GM19324 (cell line): Measurements from ENCODE around the gene ZNF169.
"Not testable (repeated sequence)": the region's sequence is repeated elsewhere in the genome, so short reads cannot be mapped to it uniquely, and the experiment has no call there.

Experiments
- ATAC-seq: cut with Tn5 transposase; IDR thresholded peaks from one replicate; pipeline ENCODE4 v1.9.1; 2021; ENCODE audit warnings: mild to moderate bottlenecking, moderate library complexity; ENCODE audit not compliant: unreplicated experiment, low FRiP score

The ZNF169 gene

DNA sequence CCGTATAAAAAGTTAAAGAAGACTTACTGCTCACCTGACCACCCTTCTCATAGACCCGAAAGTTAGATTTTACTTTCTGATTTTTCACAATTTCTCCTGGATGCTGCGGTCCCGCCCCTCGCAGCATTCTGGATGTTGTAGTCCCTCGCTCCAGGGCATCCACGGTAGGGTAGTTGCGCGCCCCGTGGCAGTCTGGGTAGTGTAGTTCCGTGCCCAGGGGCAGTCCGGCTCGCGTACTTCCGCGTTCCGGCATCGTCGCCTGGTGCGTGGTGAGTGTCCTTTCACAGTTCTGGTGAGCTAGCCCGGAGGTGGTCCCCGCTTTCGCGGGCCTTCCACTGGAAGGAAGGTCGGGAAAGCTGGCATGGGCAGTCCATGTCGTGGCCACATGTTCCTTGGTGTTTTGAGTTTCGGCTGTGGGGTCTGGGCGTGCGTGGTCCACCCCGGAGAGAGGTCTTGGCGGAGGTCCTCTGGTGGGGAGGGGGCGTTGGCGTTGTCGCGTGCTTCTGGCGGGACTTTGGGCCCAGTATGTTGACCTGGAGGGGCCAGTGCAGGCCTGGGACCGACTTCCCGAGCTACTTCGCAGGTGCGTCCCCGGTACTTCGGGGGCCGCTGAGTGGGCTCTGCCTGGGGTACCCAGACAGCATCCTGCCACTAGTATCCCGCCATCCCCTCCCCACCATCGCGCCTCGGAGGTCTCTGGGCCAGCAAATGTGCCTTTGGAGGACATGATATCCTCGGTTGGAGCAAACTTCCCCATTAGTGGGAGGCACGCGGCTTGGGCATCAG lies at the start of gene ZNF169:
TSS of gene ZNF169 (plus strand) at position 222 of the 786 bp plus-strand sequence. CDS start 19,515 bp downstream, outside the sequence.
- ATAC-seq = peak; percentile 99

DNA sequence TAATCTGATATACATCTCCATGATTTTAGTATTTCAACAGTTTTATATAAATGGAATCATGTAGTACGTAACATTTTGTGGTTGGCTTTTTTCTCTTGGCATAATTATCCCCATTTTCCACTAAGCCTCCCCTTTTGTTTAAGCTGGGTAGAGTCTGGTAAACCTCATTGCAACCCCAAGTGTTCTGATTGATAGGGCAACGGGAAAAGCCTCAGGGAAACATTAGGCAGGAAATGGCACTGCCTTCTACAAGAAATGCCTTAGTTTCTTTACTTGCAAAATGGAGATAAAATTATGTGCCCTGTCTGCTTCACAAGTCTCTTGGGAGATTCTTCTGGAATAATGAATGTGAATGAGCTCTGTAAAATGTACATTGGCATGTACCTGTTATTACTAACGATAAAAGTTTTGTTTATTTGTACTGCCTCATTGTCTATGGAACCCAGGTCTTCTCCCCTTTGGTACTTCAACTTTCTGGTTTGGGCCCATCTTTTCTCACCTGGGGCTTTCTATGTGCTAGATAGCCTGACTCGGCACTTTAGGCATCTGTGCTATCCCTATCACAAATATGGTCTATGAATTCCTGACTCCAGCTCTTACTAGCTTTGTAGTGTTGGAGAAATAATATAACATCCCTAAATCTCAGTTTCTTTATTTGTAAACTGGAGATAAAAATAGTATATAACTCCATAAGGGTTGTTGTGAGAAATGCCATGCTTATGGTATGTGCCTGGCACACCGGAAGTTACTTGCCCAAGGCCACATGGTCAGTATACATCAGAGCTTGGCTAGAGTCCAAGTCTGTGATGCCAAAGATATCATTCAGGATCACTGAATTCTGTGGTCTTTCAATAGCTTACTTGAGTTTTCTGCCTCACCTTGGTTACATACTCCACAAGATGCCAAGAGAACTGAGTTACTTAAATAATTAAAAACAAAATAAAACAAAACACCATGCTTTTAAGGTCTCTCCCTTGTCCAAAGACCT lies 48.2 kb upstream of the ZNF169 start:
- ATAC-seq = no peak

DNA sequence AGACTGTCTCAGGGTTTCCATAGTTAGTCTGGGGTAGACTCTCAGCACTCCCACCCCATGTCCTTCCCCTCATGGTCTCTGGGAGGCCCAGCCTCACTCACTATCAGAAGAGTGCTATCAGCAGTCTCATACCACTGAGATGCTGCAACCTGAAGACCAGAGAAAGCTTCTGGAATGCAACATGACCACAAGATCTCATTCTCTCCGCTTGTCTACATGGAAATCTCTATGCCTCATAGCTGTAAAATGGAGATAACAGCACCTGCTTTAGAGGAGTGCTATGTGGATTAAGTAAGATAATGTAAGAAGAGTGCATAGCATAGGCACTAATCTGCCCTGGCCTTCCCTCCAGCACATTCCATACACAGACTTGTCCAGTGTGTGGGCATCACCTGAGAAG lies 47.0 kb upstream of the ZNF169 start:
- ATAC-seq = no peak

DNA sequence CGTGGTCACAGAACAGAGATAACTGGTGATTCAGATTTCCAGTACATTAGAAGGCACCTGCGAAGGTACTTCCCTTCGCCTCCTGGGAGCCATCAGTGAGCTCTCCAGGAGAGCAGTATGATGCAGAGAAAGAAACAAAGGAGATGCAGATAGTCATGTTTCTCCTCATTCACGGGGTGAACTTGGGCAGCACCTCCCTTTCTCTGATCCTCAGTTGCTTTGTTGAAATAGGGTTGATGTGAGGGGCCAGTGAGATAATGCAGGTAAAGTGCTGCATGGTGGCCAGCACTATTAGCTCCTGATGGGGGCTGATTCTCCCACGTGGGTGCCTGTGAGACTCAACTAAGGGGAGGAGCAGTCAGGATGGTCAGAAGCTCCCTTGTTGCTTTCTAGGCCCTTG lies 46.6 kb upstream of the ZNF169 start:
- ATAC-seq = no peak

DNA sequence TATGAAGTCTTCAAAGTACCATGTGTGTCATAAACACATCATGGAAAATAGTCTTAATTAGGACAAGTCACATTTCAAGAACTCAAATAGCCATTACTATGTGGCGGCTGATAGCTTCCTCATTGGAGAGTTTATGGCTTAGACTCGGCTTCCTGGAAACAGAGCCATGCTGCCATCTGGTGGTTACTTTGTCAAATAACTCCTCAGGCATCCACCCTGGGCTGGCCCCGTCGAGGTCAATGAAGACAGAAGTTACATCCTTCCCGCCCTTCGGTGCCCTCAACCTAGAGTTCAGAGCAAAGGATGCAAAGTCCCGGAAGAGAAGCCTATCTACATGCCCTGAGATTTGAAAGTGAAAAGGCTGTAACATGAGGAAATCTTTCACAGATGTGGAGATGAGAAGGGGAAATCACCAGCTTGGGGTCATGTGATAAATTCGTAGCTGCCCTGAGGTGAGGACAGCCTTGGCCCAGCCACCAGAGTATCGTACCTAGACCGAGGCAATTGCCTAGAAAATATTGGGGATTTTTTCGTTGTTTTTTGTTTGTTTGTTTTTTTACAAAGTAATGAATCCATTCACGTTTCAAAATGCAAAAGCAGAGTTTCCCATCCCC lies 45.5 kb upstream of the ZNF169 start:
- peak; percentile 56 for ATAC-seq

DNA sequence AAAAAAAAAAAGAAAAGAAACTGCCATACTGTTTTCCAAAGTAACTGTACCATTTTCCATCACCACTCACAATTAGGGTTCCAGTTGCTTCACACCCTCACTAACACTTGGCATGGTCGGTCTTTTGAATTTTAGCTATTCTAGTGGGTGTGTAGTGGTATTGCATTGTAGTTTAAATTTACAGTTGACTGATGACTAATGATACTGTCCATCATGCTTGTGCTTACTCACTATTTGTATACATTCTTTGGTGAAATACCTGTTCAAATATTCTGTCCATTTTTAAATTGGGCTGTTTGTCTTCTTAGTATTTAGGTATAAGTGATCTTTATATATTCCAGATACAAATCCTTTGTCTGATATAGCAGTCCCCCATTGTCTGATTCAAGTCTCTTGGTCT lies 36.2 kb upstream of the ZNF169 start:
- ATAC-seq = no peak

DNA sequence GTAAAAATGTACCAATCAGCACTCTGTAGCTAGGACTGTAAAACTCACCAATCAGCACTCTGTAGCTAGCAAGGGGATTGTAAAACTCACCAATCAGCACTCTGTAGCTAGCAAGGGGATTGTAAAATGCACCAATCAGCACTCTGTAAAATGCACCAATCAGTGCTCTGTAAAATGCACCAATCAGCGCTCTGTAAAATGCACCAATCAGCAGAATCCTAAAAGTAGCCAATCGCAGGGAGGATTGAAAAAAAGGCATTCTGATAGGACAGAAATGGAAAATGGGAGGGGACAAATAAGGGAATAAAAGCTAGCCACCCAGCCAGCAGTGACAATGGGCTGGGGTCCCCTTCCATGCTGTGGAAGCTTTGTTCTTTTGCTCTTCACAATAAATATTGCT lies 33.7 kb upstream of the ZNF169 start:
- not testable (repeated sequence) for ATAC-seq

DNA sequence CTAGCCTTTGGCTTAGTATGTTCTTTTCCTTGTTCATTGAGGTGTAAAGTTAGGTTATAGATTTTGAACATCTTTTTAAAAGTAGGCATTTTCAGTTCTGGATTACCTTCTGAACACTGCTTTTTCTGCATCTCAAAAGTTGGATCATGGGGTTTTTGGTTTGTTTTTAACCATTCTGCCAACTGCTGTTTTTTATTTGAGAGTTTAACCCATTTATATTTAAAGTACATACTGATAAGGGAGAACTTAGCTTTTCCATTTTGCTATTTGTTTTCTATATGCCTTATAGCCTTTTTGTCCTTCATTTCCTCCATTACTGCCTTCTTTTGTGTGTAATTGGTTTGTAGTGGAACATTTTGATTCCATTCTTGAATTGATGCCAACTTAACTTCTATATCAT lies 30.5 kb upstream of the ZNF169 start:
- ATAC-seq = no peak

DNA sequence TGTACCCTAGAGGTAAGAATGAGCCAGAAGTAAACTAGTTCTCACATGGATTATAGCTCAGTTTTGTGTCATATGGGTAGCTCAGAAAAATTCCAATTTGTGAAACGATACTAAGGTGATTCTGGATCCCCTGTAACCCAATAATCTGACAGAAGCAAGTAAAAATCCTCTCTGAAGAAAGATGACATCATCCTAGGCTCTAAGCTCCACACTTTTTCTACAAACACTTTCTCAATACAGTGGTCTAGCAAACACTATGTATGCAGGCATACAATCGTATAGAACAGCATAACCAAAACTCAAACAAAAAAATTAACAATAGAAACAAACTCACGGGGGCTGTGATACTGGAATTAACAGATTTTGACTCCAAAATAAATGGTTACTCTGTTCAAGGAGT lies 26.7 kb upstream of the ZNF169 start:
- ATAC-seq = no peak

DNA sequence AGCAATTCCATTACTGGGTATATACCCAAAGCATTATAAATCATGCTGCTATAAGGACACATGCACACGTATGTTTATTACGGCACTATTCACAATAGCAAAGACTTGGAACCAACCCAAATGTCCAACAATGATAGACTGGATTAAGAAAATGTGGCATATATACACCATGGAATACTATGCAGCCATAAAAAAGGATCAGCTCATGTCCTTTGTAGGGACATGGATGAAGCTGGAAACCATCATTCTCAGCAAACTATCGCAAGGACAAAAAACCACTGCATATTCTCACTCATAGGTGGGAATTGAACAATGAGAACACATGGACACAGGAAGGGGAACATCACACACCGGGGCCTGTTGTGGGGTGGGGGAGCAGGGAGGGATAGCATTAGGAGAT lies 18.0 kb upstream of the ZNF169 start:
- ATAC-seq = not testable (repeated sequence)

DNA sequence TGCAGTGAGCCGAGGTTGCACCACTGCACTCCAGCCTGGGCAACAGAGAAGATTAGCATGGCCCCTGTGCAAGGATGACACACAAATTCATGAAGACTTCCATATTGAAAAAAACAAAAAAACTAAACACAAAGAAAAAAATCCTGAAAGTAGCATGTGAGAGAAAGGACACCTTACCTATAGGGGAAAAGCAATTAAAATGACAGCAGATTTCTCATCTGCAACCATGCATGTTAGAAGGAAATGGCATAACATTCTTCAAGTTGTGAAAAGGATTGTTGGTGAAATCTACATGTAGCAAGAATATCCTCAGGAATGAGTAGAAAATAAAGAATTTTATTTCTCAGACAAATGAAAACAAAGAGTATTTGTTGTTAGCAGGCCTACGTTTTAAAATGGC lies 13.4 kb upstream of the ZNF169 start:
- no peak for ATAC-seq

DNA sequence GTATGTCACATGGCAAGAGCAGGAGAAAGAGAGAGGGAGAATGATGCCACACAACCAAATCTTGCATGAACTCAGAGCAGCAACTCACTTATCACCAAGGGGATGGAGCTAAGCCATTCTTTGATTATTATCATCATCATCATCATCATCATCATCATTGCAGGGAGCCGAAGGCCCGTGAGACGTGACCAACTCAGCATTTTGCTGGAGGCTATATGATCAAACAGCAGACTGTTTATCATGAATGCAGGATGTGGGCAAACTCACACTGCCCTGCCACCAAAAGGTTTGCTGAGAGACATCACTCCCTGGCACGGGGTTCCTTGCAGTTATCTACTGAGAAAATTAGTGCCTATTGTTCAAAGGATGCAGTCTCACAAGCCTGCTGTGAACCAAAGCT lies 8.6 kb upstream of the ZNF169 start:
- ATAC-seq = no peak

DNA sequence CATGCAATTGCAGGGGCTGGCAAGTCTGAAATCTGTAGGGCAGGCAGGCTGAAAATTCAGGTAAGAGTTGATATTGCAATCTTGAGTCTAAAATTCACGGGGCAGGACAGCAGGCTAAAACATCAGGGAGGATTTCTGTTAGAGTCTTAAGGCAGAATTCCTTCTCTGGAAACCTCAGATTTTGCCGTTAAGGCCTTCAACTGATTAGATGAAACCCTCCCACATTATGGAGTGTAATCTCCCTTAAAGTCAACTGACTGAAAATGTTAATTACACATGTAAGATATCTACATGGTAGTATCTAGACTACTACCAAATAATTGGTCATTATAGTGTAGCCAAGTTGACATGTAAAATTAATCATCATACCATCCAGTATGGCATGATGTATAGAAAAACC lies 3.1 kb upstream of the ZNF169 start:
- ATAC-seq = no peak

DNA sequence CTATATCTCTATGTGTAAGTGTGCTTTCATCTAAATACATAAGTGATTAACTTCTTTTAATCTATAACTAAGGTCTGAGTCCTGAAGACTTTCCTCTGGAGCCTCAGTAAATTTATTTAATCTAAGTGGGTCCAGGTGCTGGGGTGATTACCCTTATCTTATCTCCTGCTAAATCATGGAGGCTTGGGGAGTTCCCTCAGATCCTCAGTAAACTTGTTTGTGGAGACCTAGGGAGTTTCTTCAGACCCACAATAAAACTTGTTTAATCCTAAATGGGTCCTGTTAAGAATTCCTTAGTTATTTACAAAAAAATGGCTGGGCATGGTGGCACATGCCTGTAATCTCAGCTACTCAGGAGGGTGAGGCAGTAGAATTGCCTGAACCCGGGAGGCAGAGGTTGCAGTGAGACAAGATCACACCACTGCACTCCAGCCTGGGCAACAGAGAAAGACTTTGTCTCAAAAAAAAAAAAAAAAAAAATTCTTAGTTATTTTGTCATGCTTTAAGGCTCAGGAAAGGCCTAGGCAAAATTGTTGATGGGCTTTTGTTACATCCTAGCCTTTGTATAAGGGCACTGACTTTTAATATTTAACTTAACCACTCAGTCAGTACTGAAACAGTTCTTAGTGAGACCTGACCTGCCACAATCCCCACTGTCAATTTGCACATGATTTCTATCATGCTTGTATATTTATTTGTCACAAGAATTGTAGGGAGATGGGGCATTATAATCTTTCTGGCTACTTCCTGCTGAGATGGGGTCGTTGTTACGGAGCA lies 6.7 kb downstream of the ZNF169 start:
- ATAC-seq = not testable (repeated sequence)

DNA sequence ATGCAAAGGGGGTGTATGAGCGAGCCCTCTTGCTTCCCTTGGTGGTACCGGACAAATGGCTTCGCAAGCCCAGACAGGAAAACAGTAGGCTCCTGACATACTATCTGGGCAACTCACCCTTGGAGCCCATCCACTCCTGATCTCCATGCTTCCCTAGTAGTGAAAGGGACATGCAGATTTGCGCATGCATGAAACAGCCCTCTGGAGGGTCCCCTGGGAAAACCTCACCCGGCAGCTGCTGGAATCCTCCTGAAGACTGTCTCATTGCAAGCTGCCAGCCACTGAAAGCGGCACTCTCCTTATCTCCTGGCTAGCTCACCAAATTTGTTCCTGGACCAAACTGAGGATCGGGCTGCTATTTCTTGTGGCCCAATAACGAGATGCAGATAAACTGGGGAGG lies 10.2 kb downstream of the ZNF169 start:
- no peak for ATAC-seq

DNA sequence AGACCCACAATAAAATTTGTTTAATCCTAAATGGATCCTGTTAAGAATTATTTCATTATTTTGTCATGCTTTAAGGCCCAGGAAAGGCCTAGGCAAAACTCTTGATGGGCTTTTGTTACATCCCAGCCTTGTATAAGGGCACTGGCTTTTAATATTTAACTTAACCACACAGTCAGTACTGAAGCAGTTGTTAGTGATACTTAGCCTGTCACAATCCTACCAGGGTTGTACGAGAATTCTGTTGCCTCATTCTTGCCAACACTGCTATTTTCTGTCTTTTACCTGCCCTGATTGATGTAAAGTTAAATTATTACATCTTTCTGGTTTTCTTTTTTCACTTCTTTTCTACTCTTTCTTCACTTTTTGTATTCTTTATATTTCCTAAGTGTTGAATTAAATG lies 10.9 kb downstream of the ZNF169 start:
- no peak for ATAC-seq

DNA sequence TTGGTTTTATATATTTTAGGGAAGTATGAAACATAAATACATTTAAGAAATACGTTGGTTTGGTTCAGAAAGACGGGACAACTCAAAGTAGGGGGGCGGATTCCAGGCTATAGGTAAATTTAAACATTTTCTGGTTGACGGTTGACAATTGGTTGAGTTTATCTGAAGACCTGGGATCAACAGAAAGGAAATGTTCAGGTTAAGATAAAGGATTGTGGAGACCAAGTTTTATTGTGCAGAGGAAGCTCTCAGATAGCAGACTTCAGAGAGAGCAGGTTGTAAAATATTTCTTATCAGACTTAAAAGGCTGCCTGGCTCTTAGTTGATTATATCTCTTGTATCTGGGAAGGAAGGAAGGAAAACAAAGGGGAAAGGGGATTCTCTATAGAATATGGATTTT lies 17.9 kb downstream of the ZNF169 start:
- ATAC-seq = not testable (repeated sequence)

DNA sequence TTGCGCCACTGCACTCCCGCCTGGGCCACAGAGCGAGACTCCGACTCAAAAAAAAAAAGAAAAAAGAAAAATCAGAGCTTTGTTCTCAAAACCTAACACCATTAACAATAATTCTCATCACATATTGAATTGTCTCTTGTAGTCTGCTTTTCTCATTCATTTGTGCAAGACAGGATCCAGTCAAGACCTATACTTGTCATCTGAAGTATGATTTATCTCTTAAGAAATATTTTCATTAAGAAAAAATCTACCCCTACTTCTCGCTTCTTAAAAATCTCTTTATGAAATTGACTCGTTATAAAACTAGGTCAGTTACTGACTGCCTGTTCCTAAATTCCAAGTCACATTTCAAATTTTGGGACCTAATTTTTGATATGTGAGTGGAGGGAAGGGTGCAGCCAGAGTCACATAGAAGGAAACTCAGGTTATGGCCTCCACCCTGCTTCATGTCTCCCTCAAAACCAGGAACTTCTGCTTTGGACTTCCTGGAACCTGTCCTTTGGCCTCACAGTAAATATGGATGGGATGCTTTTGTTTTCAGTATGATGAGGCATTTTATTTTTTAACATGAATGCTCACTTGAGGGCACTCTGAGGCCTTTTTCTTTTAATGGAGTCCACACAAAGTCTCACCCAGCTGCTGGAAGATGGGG lies 18.9 kb downstream of the ZNF169 start:
- ATAC-seq = no peak

DNA sequence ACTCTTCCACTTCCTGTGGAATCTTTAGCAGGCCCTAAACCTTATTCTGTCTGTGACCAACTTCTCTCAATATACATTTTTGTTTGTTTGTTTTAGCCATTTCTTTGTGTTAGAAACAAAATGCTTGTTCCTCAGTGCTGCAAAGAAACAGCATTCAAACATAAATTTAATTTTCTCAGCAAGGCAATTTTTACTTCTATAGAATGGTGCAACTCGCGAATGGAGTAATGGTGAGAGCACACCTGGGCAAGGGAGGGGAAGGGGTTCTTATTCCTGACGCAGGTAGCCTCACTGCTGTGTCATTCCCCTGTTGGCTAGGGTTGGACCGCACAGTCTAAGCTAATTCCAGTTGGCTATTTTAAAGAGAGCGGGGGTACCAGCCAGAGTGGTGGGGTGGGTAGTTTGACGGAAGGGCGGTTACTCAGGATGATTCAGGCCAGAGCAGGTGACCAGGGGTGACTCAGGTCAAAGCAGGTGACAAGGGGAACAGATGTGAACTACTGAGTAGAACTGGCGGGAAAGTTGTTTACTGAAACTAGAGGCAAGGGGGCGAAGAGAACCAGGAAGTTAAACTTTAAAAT lies 21.4 kb downstream of the ZNF169 start:
- ATAC-seq = no peak
